Ectodermal cell (in vitro differentiated cells): Measurements from ENCODE around the gene EPHA3.

Experiments
- H3K27ac ChIP-seq: 2 replicates; pipeline ENCODE4 v1.7.0; 2013; ENCODE audit warnings: mild to moderate bottlenecking, low read depth, low read length; ENCODE audit not compliant: insufficient read depth, poor library complexity, severe bottlenecking
- H3K27me3 ChIP-seq: 2 replicates; pipeline ENCODE4 v1.7.0; 2013; ENCODE audit warnings: mild to moderate bottlenecking, low read length; ENCODE audit not compliant: insufficient read depth, control insufficient read depth, poor library complexity, severe bottlenecking
- H3K36me3 ChIP-seq: one replicate; pipeline ENCODE4 v1.7.0; 2013; ENCODE audit warnings: low read length; ENCODE audit not compliant: control insufficient read depth, insufficient read depth
- H3K4me1 ChIP-seq: one replicate; pipeline ENCODE4 v1.7.0; 2013; ENCODE audit warnings: low read length; ENCODE audit not compliant: control insufficient read depth, insufficient read depth
- H3K4me3 ChIP-seq: 2 replicates; pipeline ENCODE4 v1.7.0; 2013; ENCODE audit warnings: low read depth, low read length, control low read depth; ENCODE audit not compliant: insufficient read depth
- H3K9me3 ChIP-seq: 2 replicates; pipeline ENCODE4 v1.7.0; 2013; ENCODE audit warnings: mild to moderate bottlenecking, low read length, moderate library complexity; ENCODE audit not compliant: control insufficient read depth
- WGBS, 2 experiments: methylation state at CpG; one replicate each; pipeline ENCODE4 v1.1.7; 2013; ENCODE audit warnings: missing lambda C conversion rate in 2 of 2; 5-methylcytosine and 5-hydroxymethylcytosine counted together

Gene EPHA3

GRCh38 chr3:89173546-89173945 lies 66.1 kb downstream of the EPHA3 start:
- Histone ChIP-seq H3K4me3 (no peak overlapping the region), H3K4me1 (no peaks in the 10 kb centered on the region), H3K27ac (no peak overlapping the region)

DNA sequence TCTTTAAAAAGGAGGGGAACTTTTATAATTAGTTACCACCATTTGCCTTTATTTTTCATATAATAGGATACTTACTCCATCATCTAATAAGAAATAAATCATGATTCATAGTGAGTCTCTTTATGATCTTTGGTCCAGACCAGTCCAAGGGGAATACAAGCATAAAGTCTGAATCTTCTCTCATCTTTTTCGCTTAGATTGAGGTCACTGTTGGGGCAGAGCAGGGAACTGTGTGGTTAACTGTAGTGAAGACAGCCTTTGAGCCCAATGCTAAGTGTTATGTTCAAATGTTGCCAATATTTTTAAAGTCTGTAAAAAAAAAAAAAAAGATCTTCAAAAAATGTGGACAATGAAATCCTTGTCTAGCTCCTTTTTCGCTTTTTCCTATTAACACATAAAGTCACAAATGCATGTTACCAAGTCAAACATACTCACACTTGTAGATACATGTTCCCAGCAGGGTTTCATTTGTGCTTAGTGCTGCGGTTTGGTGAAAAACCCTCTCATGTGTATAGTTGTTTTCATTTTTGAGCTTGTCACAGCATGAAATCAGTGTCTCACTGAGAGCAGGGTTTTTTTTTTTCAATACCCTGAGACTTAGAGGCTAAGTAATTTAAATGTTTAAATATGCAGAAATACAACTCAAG lies 72.1 kb downstream of the EPHA3 start:
- no peaks in the 10 kb centered on the region for H3K36me3 ChIP-seq
- H3K4me1 ChIP-seq = peaks cover 3% of the 10 kb centered on the region
- 47% methylated on average over 3 of the region's 3 CpGs for WGBS, 2 experiments
- H3K27ac ChIP-seq = no peak overlapping the region
- no peaks in the 10 kb centered on the region for H3K9me3 ChIP-seq
- H3K27me3 ChIP-seq = no peaks in the 10 kb centered on the region
- no peak overlapping the region for H3K4me3 ChIP-seq

More at GRCh38 chr3:89173546-89173945, 66.1 kb downstream of the EPHA3 start:
- H3K9me3 ChIP-seq = no peaks in the 10 kb centered on the region
- no peaks in the 10 kb centered on the region for H3K27me3 ChIP-seq
- H3K36me3 ChIP-seq = no peaks in the 10 kb centered on the region

- H3K4me1 ChIP-seq = peaks cover 3% of the 10 kb centered on the region
- no peaks in the 10 kb centered on the region for H3K36me3 ChIP-seq
- no peak overlapping the region for H3K27ac ChIP-seq
- no peaks in the 10 kb centered on the region for H3K9me3 ChIP-seq
- WGBS, 2 experiments = 87 to 91% methylated on average over 1 to 2 of the region's 2 CpGs
- H3K4me3 ChIP-seq = no peak overlapping the region
- H3K27me3 ChIP-seq = no peaks in the 10 kb centered on the region
Observed at GRCh38 chr3:89180334-89180733, 72.9 kb downstream of the EPHA3 start.

DNA sequence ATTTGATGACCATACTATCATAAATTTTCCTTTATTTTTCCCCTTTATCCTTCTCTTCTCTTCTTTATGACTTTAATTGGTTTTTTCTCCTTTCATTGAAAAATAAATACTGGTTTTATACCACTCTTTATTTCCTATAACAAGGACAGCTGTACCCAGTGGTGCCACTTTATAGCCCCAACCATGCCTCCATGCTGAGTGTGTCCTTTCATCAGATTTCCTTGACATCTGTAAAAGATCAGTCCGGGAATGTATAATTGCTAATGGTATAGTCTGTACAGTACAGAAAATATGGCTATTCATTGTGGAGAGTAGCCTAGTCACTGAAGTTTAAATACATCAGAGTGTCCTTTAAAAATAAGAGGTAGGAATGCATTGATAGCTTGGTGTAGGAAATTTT lies 74.6 kb downstream of the EPHA3 start:
- Histone ChIP-seq H3K27me3 (no peaks in the 10 kb centered on the region), H3K4me3 (no peak overlapping the region), H3K36me3 (no peaks in the 10 kb centered on the region), H3K4me1 (peaks cover 3% of the 10 kb centered on the region), H3K27ac (no peak overlapping the region), H3K9me3 (no peaks in the 10 kb centered on the region)
- WGBS, 2 experiments = 84 to 90% methylated on average over 1 of the region's 1 CpG

- H3K4me1 ChIP-seq = peaks cover 3% of the 10 kb centered on the region
- H3K27ac ChIP-seq = no peak overlapping the region
- H3K27me3 ChIP-seq = no peaks in the 10 kb centered on the region
- no peaks in the 10 kb centered on the region for H3K36me3 ChIP-seq
- no peak overlapping the region for H3K4me3 ChIP-seq
- 76 to 93% methylated on average over 2 to 3 of the region's 4 CpGs for WGBS, 2 experiments
- no peaks in the 10 kb centered on the region for H3K9me3 ChIP-seq
Observed at GRCh38 chr3:89184151-89184995, 77.0 kb downstream of the EPHA3 start.

DNA sequence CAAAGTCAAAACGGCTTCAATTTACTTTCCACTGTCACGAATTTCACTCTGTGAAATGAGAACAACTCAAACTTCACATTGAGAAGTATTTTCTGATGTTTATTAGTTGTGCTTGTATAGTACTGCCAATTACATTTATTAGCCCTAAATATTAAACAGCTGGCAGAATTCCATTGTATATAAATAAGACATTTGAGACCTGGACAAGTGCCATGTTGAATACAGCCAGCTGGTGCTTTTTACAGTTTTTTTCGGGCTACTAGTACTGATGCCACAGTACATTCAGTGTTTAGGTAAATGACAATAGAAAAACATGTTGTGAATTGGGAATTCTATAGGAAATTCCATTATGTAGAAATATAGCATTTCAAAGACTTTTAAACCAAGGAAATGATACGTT lies 79.0 kb downstream of the EPHA3 start:
- Histone ChIP-seq H3K27me3 (no peaks in the 10 kb centered on the region), H3K9me3 (no peaks in the 10 kb centered on the region), H3K27ac (no peak overlapping the region), H3K36me3 (no peaks in the 10 kb centered on the region), H3K4me3 (no peak overlapping the region), H3K4me1 (no peaks in the 10 kb centered on the region)
- WGBS, 2 experiments = 92 to 96% methylated on average over 4 of the region's 4 CpGs

GRCh38 chr3:89198591-89198990 lies 91.2 kb downstream of the EPHA3 start:
- WGBS, 2 experiments = 96 to 100% methylated on average over 3 of the region's 3 CpGs
- Histone ChIP-seq H3K4me1 (no peaks in the 10 kb centered on the region), H3K27ac (no peak overlapping the region)

GRCh38 chr3:89212619-89213018 lies 105.2 kb downstream of the EPHA3 start:
- WGBS, 2 experiments = no CpG with 5 or more reads among the region's 1 CpG
- H3K4me3 ChIP-seq = no peak overlapping the region
- H3K27me3 ChIP-seq = no peaks in the 10 kb centered on the region
- no peaks in the 10 kb centered on the region for H3K9me3 ChIP-seq
- H3K4me1 ChIP-seq = no peaks in the 10 kb centered on the region
- no peaks in the 10 kb centered on the region for H3K36me3 ChIP-seq
- H3K27ac ChIP-seq = no peak overlapping the region

More at GRCh38 chr3:89198591-89198990, 91.2 kb downstream of the EPHA3 start:
- Histone ChIP-seq H3K4me3 (no peak overlapping the region), H3K9me3 (no peaks in the 10 kb centered on the region), H3K36me3 (no peaks in the 10 kb centered on the region), H3K27me3 (no peaks in the 10 kb centered on the region)

GRCh38 chr3:89216016-89216739 lies 108.8 kb downstream of the EPHA3 start:
- no peaks in the 10 kb centered on the region for H3K4me1 ChIP-seq
- H3K4me3 ChIP-seq = no peak overlapping the region
- H3K27ac ChIP-seq = no peak overlapping the region
- no peaks in the 10 kb centered on the region for H3K27me3 ChIP-seq
- WGBS, 2 experiments = 100% methylated on average over 1 of the region's 2 CpGs; no CpG with 5 or more reads in 1 of the 2 experiments
- no peaks in the 10 kb centered on the region for H3K9me3 ChIP-seq
- H3K36me3 ChIP-seq = no peaks in the 10 kb centered on the region

- H3K9me3 ChIP-seq = no peaks in the 10 kb centered on the region
- H3K4me1 ChIP-seq = no peaks in the 10 kb centered on the region
- H3K36me3 ChIP-seq = no peaks in the 10 kb centered on the region
- no peaks in the 10 kb centered on the region for H3K27me3 ChIP-seq
- no peak overlapping the region for H3K27ac ChIP-seq
- 87 to 91% methylated on average over 5 to 6 of the region's 6 CpGs for WGBS, 2 experiments
- H3K4me3 ChIP-seq = no peak overlapping the region
Observed at GRCh38 chr3:89217148-89217685, 109.8 kb downstream of the EPHA3 start.
